Spinal cord (tissue), 10 donors: Measurements from ENCODE around the gene DMAC2. TPM values are rescaled to one million over a fixed set of nuclear protein-coding genes. Genes with fewer than 3 reads are reported as not detected.

Experiments
- DNase-seq, 6 donors: peaks; one replicate each; pipeline versions ENCODE4 v3.0.0 to v3.0.0-alpha.2; 2013 to 2015; ENCODE audit warnings: low spot score in 6 of 6, low read depth in 4 of 6
- H3K27ac ChIP-seq: one replicate; pipeline ENCODE4 v1.5.1; 2013; ENCODE audit warnings: low read depth, low read length, control low read depth
- H3K27me3 ChIP-seq: one replicate; pipeline ENCODE4 v1.6.1; 2013; ENCODE audit warnings: low read length; ENCODE audit not compliant: control insufficient read depth, insufficient read depth
- H3K36me3 ChIP-seq: one replicate; pipeline ENCODE4 v1.6.1; 2013; ENCODE audit warnings: low read length; ENCODE audit not compliant: control insufficient read depth, insufficient read depth
- H3K4me1 ChIP-seq: one replicate; pipeline ENCODE4 v1.6.1; 2013; ENCODE audit warnings: low read length; ENCODE audit not compliant: control insufficient read depth, insufficient read depth
- H3K4me3 ChIP-seq: one replicate; pipeline ENCODE4 v1.5.1; 2013; ENCODE audit warnings: low read depth, low read length, control low read depth
- H3K9me3 ChIP-seq: one replicate; pipeline ENCODE4 v1.6.1; 2013; ENCODE audit warnings: low read length; ENCODE audit not compliant: control insufficient read depth, insufficient read depth
- WGBS: methylation state at CpG from one replicate; pipeline ENCODE4 v1.1.5; 2013; ENCODE audit warnings: missing lambda C conversion rate; ENCODE audit not compliant: insufficient coverage; 5-methylcytosine and 5-hydroxymethylcytosine counted together
- polyA plus RNA-seq, 2 donors: library from polyadenylated mRNA; unstranded; fragments of 120-200 nt; gene quantifications; one replicate each; pipeline ENCODE4 v1.2.1, GENCODE V29; 2013; ENCODE audit not compliant: insufficient read length in 2 of 2
- total RNA-seq, 2 donors: library from RNA; depleted of rRNA in 1 of 2; stranded (reverse); fragments of 120-200 nt in 1 of 2; fragments of >200 nt in 1 of 2; gene quantifications; one replicate each; pipeline versions ENCODE4 v1.2.3 to v1.2.4, GENCODE V29; 2013 to 2014
- donor health status: healthy.

The DMAC2 gene
- total and polyA plus RNA-seq, 4 donors: 20.3 to 51.2 (median 40.0) TPM

- H3K4me1 ChIP-seq: peaks cover 9% of the 10 kb centered on the region
- WGBS: 77% methylated on average over 10 of the region's 12 CpGs
- no peak for DNase-seq
- H3K27ac ChIP-seq: no peak overlapping the region
- H3K9me3 ChIP-seq: no peaks in the 10 kb centered on the region
- no peaks in the 10 kb centered on the region for H3K27me3 ChIP-seq
- H3K36me3 ChIP-seq: peaks cover 12% of the 10 kb centered on the region
- H3K4me3 ChIP-seq: no peak overlapping the region
These were observed 36.3 kb downstream of the DMAC2 start for GRCh38 chr19:41403181-41403970.

- Histone ChIP-seq H3K4me1 (peaks cover 9% of the 10 kb centered on the region), H3K27me3 (no peaks in the 10 kb centered on the region), H3K36me3 (peaks cover 12% of the 10 kb centered on the region), H3K27ac (no peak overlapping the region), H3K9me3 (no peaks in the 10 kb centered on the region), H3K4me3 (no peak overlapping the region)
- DNase-seq: no peak
- WGBS: 100% methylated on average over 1 of the region's 3 CpGs
These were observed 37.7 kb downstream of the DMAC2 start for GRCh38 chr19:41402010-41402409.

- Histone ChIP-seq H3K4me3 (no peak overlapping the region), H3K27ac (no peak overlapping the region), H3K27me3 (no peaks in the 10 kb centered on the region), H3K36me3 (peaks cover 12% of the 10 kb centered on the region), H3K9me3 (no peaks in the 10 kb centered on the region), H3K4me1 (peaks cover 10% of the 10 kb centered on the region)
- DNase-seq: no peak
- WGBS: 100% methylated on average over 1 of the region's 4 CpGs
These were observed 38.2 kb downstream of the DMAC2 start for GRCh38 chr19:41401483-41401882.

GRCh38 chr19:41399525-41399924 lies 40.2 kb downstream of the DMAC2 start:
- WGBS: 100% methylated on average over 1 of the region's 2 CpGs
- H3K4me1 ChIP-seq: peaks cover 16% of the 10 kb centered on the region

GRCh38 chr19:41399091-41399490 lies 40.6 kb downstream of the DMAC2 start:
- Histone ChIP-seq H3K9me3 (no peaks in the 10 kb centered on the region), H3K4me1 (peaks cover 16% of the 10 kb centered on the region), H3K27me3 (no peaks in the 10 kb centered on the region), H3K4me3 (no peak overlapping the region), H3K27ac (no peak overlapping the region), H3K36me3 (peaks cover 7% of the 10 kb centered on the region)
- no peak for DNase-seq
- WGBS: 89% methylated on average over 3 of the region's 3 CpGs

More at GRCh38 chr19:41399525-41399924, 40.2 kb downstream of the DMAC2 start:
- DNase-seq: no peak
- no peaks in the 10 kb centered on the region for H3K27me3 ChIP-seq
- H3K36me3 ChIP-seq: peaks cover 7% of the 10 kb centered on the region
- no peak overlapping the region for H3K27ac ChIP-seq
- H3K9me3 ChIP-seq: no peaks in the 10 kb centered on the region
- no peak overlapping the region for H3K4me3 ChIP-seq

GRCh38 chr19:41398598-41398997 lies 41.1 kb downstream of the DMAC2 start:
- peak overlapping the region; percentile 98 for H3K4me3 ChIP-seq
- no peaks in the 10 kb centered on the region for H3K27me3 ChIP-seq
- DNase-seq: no peak
- H3K9me3 ChIP-seq: no peaks in the 10 kb centered on the region
- H3K36me3 ChIP-seq: peaks cover 8% of the 10 kb centered on the region
- H3K27ac ChIP-seq: no peak overlapping the region
- WGBS: 100% methylated on average over 1 of the region's 3 CpGs
- peaks cover 16% of the 10 kb centered on the region for H3K4me1 ChIP-seq

GRCh38 chr19:41398050-41398418 lies 41.7 kb downstream of the DMAC2 start:
- peak in 1 of 6 donors; percentile 9 for DNase-seq
- Histone ChIP-seq H3K36me3 (peaks cover 8% of the 10 kb centered on the region), H3K9me3 (no peaks in the 10 kb centered on the region), H3K4me1 (peaks cover 16% of the 10 kb centered on the region), H3K4me3 (peak overlapping the region; percentile 98), H3K27ac (peak overlapping the region; percentile 74), H3K27me3 (no peaks in the 10 kb centered on the region)
- 0% methylated on average over 4 of the region's 5 CpGs for WGBS

GRCh38 chr19:41397086-41398049 lies 42.3 kb downstream of the DMAC2 start, which contains the start of the genes BCKDHA and EXOSC5:
Gene BCKDHA (plus strand): TSS chr19:41397818. CDS start chr19:41397828, 10 bp downstream.
Gene EXOSC5 (minus strand): TSS chr19:41397359. CDS start chr19:41397328, 31 bp downstream.
- Histone ChIP-seq H3K9me3 (no peaks in the 10 kb centered on the region), H3K27me3 (no peaks in the 10 kb centered on the region), H3K27ac (peak within 1 kb of the TSS; percentile 74), H3K4me1 (peaks cover 16% of the 10 kb centered on the region), H3K36me3 (peaks cover 14% of the 10 kb centered on the region), H3K4me3 (peak within 1 kb of the TSS; percentile 98)
- peak; percentile 98 to 100 (median 100) for DNase-seq
- under 1% methylated on average over 47 of the region's 50 CpGs for WGBS

GRCh38 chr19:41395355-41395754 lies 44.4 kb downstream of the DMAC2 start:
- Histone ChIP-seq H3K4me3 (no peak overlapping the region), H3K4me1 (peaks cover 16% of the 10 kb centered on the region), H3K27ac (no peak overlapping the region), H3K36me3 (peaks cover 30% of the 10 kb centered on the region), H3K27me3 (no peaks in the 10 kb centered on the region), H3K9me3 (no peaks in the 10 kb centered on the region)
- 81% methylated on average over 6 of the region's 6 CpGs for WGBS
- DNase-seq: no peak
